WTC11 (cell line): ENCODE results near the gene AADACL3. TPM values are rescaled to one million over a fixed set of nuclear protein-coding genes. Genes with fewer than 3 reads are reported as not detected.

Source experiments
- ATAC-seq: fragments of 200-7000 bp; cut with Tn5 transposase; 2 replicates; pipeline ENCODE4 v1.10.0; 2021; ENCODE audit warnings: mild to moderate bottlenecking, moderate library complexity
- CTCF ChIA-PET: fragments of 300-600 bp; sonication (Branson Sonifier 250); formaldehyde crosslinking; loops from one replicate; lab custom pipeline; 2021; ENCODE audit warnings: antibody characterized with exemption; lab: Charles Lee
- POLR2A ChIA-PET: fragments of 350-600 bp; sonication (Branson Sonifier 250); formaldehyde crosslinking; loops from one replicate; lab custom pipeline; 2021; ENCODE audit warnings: antibody characterized with exemption; lab: Charles Lee
- DNase-seq: peaks from one replicate; pipeline ENCODE4 v3.0.0; 2021; ENCODE audit warnings: low spot score
- H3K27ac Mint-ChIP-seq: 2 replicates; pipeline ENCODE4 v1.8.0; 2021; ENCODE audit warnings: mixed read lengths
- H3K27me3 Mint-ChIP-seq: 2 replicates; pipeline ENCODE4 v1.8.0; 2021; ENCODE audit warnings: low read depth, mild to moderate bottlenecking, moderate library complexity, mixed read lengths
- H3K36me3 Mint-ChIP-seq: 2 replicates; pipeline ENCODE4 v1.8.0; 2021; ENCODE audit warnings: mixed read lengths
- H3K4me1 Mint-ChIP-seq: 2 replicates; pipeline ENCODE4 v1.8.0; 2022; ENCODE audit warnings: mixed read lengths
- H3K4me3 Mint-ChIP-seq: 2 replicates; pipeline ENCODE4 v1.8.0; 2021; ENCODE audit warnings: mild to moderate bottlenecking, moderate library complexity, mixed read lengths
- H3K9me3 Mint-ChIP-seq: 2 replicates; pipeline ENCODE4 v1.8.0; 2021; ENCODE audit warnings: mixed read lengths
- ARID4B ChIP-seq: sonication (generic); formaldehyde crosslinking; IDR thresholded peaks from 2 replicates; pipeline ENCODE4 v1.8.0; 2023; ENCODE audit warnings: missing genetic modification reagents, mild to moderate bottlenecking, borderline replicate concordance
- ATF1 ChIP-seq: sonication (generic); formaldehyde crosslinking; IDR thresholded peaks from 2 replicates; pipeline ENCODE4 v1.8.1; 2023; ENCODE audit warnings: mild to moderate bottlenecking, moderate library complexity, missing genetic modification reagents
- ATF6 ChIP-seq: sonication (generic); formaldehyde crosslinking; IDR thresholded peaks from 2 replicates; pipeline ENCODE4 v1.8.1; 2023; ENCODE audit warnings: mild to moderate bottlenecking, missing genetic modification reagents
- CBFB ChIP-seq: sonication (generic); formaldehyde crosslinking; IDR thresholded peaks from 2 replicates; pipeline ENCODE4 v1.8.1; 2022; ENCODE audit warnings: mild to moderate bottlenecking, low read depth, missing genetic modification reagents
- CDX4 ChIP-seq: fragments of 250-450 bp; sonication (Bioruptor Pico); IDR thresholded peaks from 2 replicates; pipeline ENCODE4 v1.9.0; 2021; ENCODE audit warnings: moderate library complexity, mild to moderate bottlenecking, inconsistent platforms, borderline replicate concordance
- CREM ChIP-seq: sonication (generic); formaldehyde crosslinking; IDR thresholded peaks from 2 replicates; pipeline ENCODE4 v1.8.1; 2022; ENCODE audit warnings: mild to moderate bottlenecking, missing genetic modification reagents, moderate library complexity
- E2F4 ChIP-seq: sonication (generic); formaldehyde crosslinking; IDR thresholded peaks from 2 replicates; pipeline ENCODE4 v1.8.1; 2022; ENCODE audit warnings: low read depth, mild to moderate bottlenecking, moderate library complexity, missing genetic modification reagents, borderline replicate concordance
- E2F5 ChIP-seq: sonication (generic); formaldehyde crosslinking; IDR thresholded peaks from 2 replicates; pipeline ENCODE4 v1.8.1; 2022; ENCODE audit warnings: mild to moderate bottlenecking, moderate library complexity, missing genetic modification reagents
- ELF4 ChIP-seq: sonication (generic); formaldehyde crosslinking; IDR thresholded peaks from 2 replicates; pipeline ENCODE4 v1.8.1; 2022; ENCODE audit warnings: low read depth, mild to moderate bottlenecking, moderate library complexity, missing genetic modification reagents
- EMX1 ChIP-seq: fragments of 250-450 bp; sonication (Bioruptor Pico); IDR thresholded peaks from 2 replicates; pipeline ENCODE4 v1.8.0; 2021; ENCODE audit warnings: mild to moderate bottlenecking
- FOXP1 ChIP-seq: sonication (generic); formaldehyde crosslinking; IDR thresholded peaks from 2 replicates; pipeline ENCODE4 v1.8.0; 2022; ENCODE audit warnings: missing genetic modification reagents, mild to moderate bottlenecking, moderate library complexity, borderline replicate concordance
- FOXP4 ChIP-seq: sonication (generic); formaldehyde crosslinking; IDR thresholded peaks from 2 replicates; pipeline ENCODE4 v1.8.0; 2022; ENCODE audit warnings: mild to moderate bottlenecking, missing genetic modification reagents
- GABPB1 ChIP-seq: sonication (generic); formaldehyde crosslinking; IDR thresholded peaks from 2 replicates; pipeline ENCODE4 v1.8.1; 2023; ENCODE audit warnings: mild to moderate bottlenecking, missing genetic modification reagents
- GTF2I ChIP-seq: fragments of 250-450 bp; sonication (Bioruptor Pico); conservative IDR thresholded peaks from 2 replicates; pipeline ENCODE4 v1.4.0; 2021; ENCODE audit warnings: mild to moderate bottlenecking
- IRF2 ChIP-seq: sonication (generic); formaldehyde crosslinking; IDR thresholded peaks from 2 replicates; pipeline ENCODE4 v1.8.0; 2022; ENCODE audit warnings: low read depth, missing genetic modification reagents, borderline replicate concordance
- JAZF1 ChIP-seq: fragments of 250-450 bp; sonication (Bioruptor Pico); IDR thresholded peaks from 2 replicates; pipeline ENCODE4 v1.9.0; 2021; ENCODE audit warnings: moderate library complexity, mild to moderate bottlenecking, inconsistent platforms
- JUN ChIP-seq: sonication (generic); formaldehyde crosslinking; IDR thresholded peaks from 2 replicates; pipeline ENCODE4 v1.8.0; 2023; ENCODE audit warnings: mild to moderate bottlenecking, missing genetic modification reagents
- MYBL2 ChIP-seq: sonication (generic); formaldehyde crosslinking; IDR thresholded peaks from 2 replicates; pipeline ENCODE4 v1.8.1; 2023; ENCODE audit warnings: mild to moderate bottlenecking, moderate library complexity, missing genetic modification reagents
- PRRX2 ChIP-seq: fragments of 250-450 bp; sonication (Bioruptor Pico); IDR thresholded peaks from 2 replicates; pipeline ENCODE4 v1.8.0; 2021; ENCODE audit warnings: mild to moderate bottlenecking
- SMAD3 ChIP-seq: sonication (generic); formaldehyde crosslinking; IDR thresholded peaks from 2 replicates; pipeline ENCODE4 v1.8.0; 2022; ENCODE audit warnings: missing genetic modification reagents, mild to moderate bottlenecking, borderline replicate concordance
- SOX15 ChIP-seq: fragments of 250-450 bp; sonication (Bioruptor Pico); IDR thresholded peaks from 2 replicates; pipeline ENCODE4 v1.9.0; 2021; ENCODE audit warnings: mild to moderate bottlenecking
- SP1 ChIP-seq: sonication (generic); formaldehyde crosslinking; conservative IDR thresholded peaks from 2 replicates; pipeline ENCODE4 v1.8.1; 2022; ENCODE audit warnings: missing genetic modification reagents
- TEAD4 ChIP-seq: sonication (generic); formaldehyde crosslinking; IDR thresholded peaks from 2 replicates; pipeline ENCODE4 v1.8.0; 2022; ENCODE audit warnings: mild to moderate bottlenecking, missing genetic modification reagents
- ZNF396 ChIP-seq: fragments of 250-450 bp; sonication (Bioruptor Pico); IDR thresholded peaks from 2 replicates; pipeline ENCODE4 v1.8.0; 2021; ENCODE audit warnings: mild to moderate bottlenecking, moderate library complexity, borderline replicate concordance
- ZSCAN18 ChIP-seq: fragments of 250-450 bp; sonication (Bioruptor Pico); IDR thresholded peaks from 2 replicates; pipeline ENCODE4 v2.1.2; 2022; ENCODE audit warnings: mild to moderate bottlenecking, moderate library complexity
- total RNA-seq: library from RNA; stranded (reverse); gene quantifications from 3 replicates; pipeline ENCODE4 v1.2.3, GENCODE V29; 2021

Gene AADACL3
- total RNA-seq, 1 experiment from 2014 or later, result 0.77 TPM

GRCh38 chr1:12745992-12746323 is 30.0 kb downstream of the AADACL3 start, which contains the start of gene CFAP107 (continued):
- TF ChIP-seq CDX4 (CRISPR knock-in tag) (no peak), SMAD3 (CRISPR knock-in tag) (no peak), E2F5 (CRISPR knock-in tag) (no peak), ELF4 (CRISPR knock-in tag) (no peak), ZNF396 (CRISPR knock-in tag) (no peak), ZSCAN18 (no peak), TEAD4 (CRISPR knock-in tag) (no peak), ATF1 (CRISPR knock-in tag) (no peak), CREM (CRISPR knock-in tag) (no peak), EMX1 (CRISPR knock-in tag) (no peak), GABPB1 (CRISPR knock-in tag) (no peak), SOX15 (no peak), CBFB (CRISPR knock-in tag) (no peak), SP1 (CRISPR knock-in tag) (no peak), JAZF1 (CRISPR knock-in tag) (no peak)

GRCh38 chr1:12748778-12749355 is 33.0 kb downstream of the AADACL3 start:
- ATAC-seq (no peak), DNase-seq (no peak)
- POLR2A ChIA-PET, result no interaction called here
- H3K27me3 Mint-ChIP-seq, result no peaks in the 10 kb centered on the region; the same call in 1 of the 2 replicates
- H3K27ac Mint-ChIP-seq, result no peak overlapping the region
- H3K4me1 Mint-ChIP-seq, result peaks cover 5% of the 10 kb centered on the region; the same call in 1 of the 2 replicates
- H3K36me3 Mint-ChIP-seq, result 0 out of 2 replicates have a peak, but pooled peaks cover 8% of the 10 kb centered on the region
- H3K4me3 Mint-ChIP-seq, result no peak overlapping the region
- peaks cover 12% of the 10 kb centered on the region for H3K9me3 Mint-ChIP-seq
- CTCF ChIA-PET, result no interaction called here
- no peak for TF ChIP-seq MYBL2 (CRISPR knock-in tag)
- TF ChIP-seq ARID4B (CRISPR knock-in tag), result no peak
- no peak for TF ChIP-seq FOXP4
- TF ChIP-seq IRF2, result no peak
- no peak for TF ChIP-seq JUN (CRISPR knock-in tag)
- no peak for TF ChIP-seq E2F4 (CRISPR knock-in tag)
- no peak for TF ChIP-seq FOXP1 (CRISPR knock-in tag)
- no peak for TF ChIP-seq GTF2I (CRISPR knock-in tag)
- TF ChIP-seq ATF6 (CRISPR knock-in tag), result no peak
- no peak for TF ChIP-seq PRRX2
